RWPE2 (cell line): Measurements from ENCODE around the gene CACNA2D2.

ENCODE experiments used
- ATAC-seq: fragments of 200-7000 bp; cut with Tn5 transposase; 3 replicates; pipeline ENCODE4 v1.9.1; 2021; ENCODE audit warnings: low read depth
- DNase-seq: peaks from one replicate; pipeline ENCODE4 v3.0.0-alpha.2; 2020; ENCODE audit warnings: low spot score
- H3K27ac ChIP-seq: fragments of 450-650 bp; 2 replicates; pipeline ENCODE4 v1.5.1; 2017; ENCODE audit warnings: mild to moderate bottlenecking; ENCODE audit not compliant: poor library complexity, severe bottlenecking
- H3K27me3 ChIP-seq: fragments of 250-450 bp; sonication (Bioruptor Pico); 2 replicates; pipeline ENCODE4 v1.5.1; 2021; ENCODE audit warnings: mild to moderate bottlenecking, moderate library complexity; ENCODE audit not compliant: insufficient read depth, poor library complexity, severe bottlenecking
- H3K36me3 ChIP-seq: fragments of 250-450 bp; sonication (Bioruptor Pico); 2 replicates; pipeline ENCODE4 v1.5.1; 2020; ENCODE audit warnings: low read depth, mild to moderate bottlenecking, moderate library complexity
- H3K4me1 ChIP-seq: fragments of 250-450 bp; sonication (Bioruptor Pico); 2 replicates; pipeline ENCODE4 v1.5.1; 2021; ENCODE audit warnings: mild to moderate bottlenecking, moderate library complexity; ENCODE audit not compliant: insufficient read depth, poor library complexity, severe bottlenecking
- H3K4me3 ChIP-seq: fragments of 250-450 bp; sonication (Bioruptor Pico); 2 replicates; pipeline ENCODE4 v1.5.1; 2021; ENCODE audit warnings: mild to moderate bottlenecking, moderate library complexity; ENCODE audit not compliant: severe bottlenecking
- H3K9me3 ChIP-seq: fragments of 250-450 bp; sonication (Bioruptor Pico); 2 replicates; pipeline ENCODE4 v1.5.1; 2021; ENCODE audit warnings: mild to moderate bottlenecking, moderate library complexity; ENCODE audit not compliant: severe bottlenecking
- CTCF ChIP-seq: fragments of 450-650 bp; IDR thresholded peaks from one replicate; pipeline ENCODE4 v1.5.1; 2017; ENCODE audit warnings: mild to moderate bottlenecking, moderate library complexity; ENCODE audit not compliant: poor library complexity, severe bottlenecking

CACNA2D2 gene

GRCh38 chr3:50401978-50402595 lies 101.3 kb downstream of the CACNA2D2 start:
- ATAC-seq (no peak; the same call in 2 of the 3 replicates), DNase-seq (no peak)
- no peak overlapping the region for H3K4me3 ChIP-seq
- no peaks in the 10 kb centered on the region for H3K4me1 ChIP-seq
- TF ChIP-seq CTCF = no peak
- no peaks in the 10 kb centered on the region for H3K36me3 ChIP-seq
- no peaks in the 10 kb centered on the region for H3K9me3 ChIP-seq
- H3K27me3 ChIP-seq = no peaks in the 10 kb centered on the region
- no peak overlapping the region for H3K27ac ChIP-seq

GRCh38 chr3:50396502-50396901 lies 106.9 kb downstream of the CACNA2D2 start:
- H3K4me3 ChIP-seq = no peak overlapping the region
- TF ChIP-seq CTCF = no peak
- no peaks in the 10 kb centered on the region for H3K36me3 ChIP-seq
- no peaks in the 10 kb centered on the region for H3K4me1 ChIP-seq
- H3K9me3 ChIP-seq = no peaks in the 10 kb centered on the region
- no peaks in the 10 kb centered on the region for H3K27me3 ChIP-seq
- H3K27ac ChIP-seq = no peak overlapping the region
- peak; percentile 98 for ATAC-seq
- no peak for DNase-seq

GRCh38 chr3:50395070-50395860 lies 108.2 kb downstream of the CACNA2D2 start:
- Histone ChIP-seq H3K27me3 (no peaks in the 10 kb centered on the region), H3K4me1 (no peaks in the 10 kb centered on the region), H3K9me3 (no peaks in the 10 kb centered on the region), H3K36me3 (no peaks in the 10 kb centered on the region), H3K27ac (no peak overlapping the region), H3K4me3 (no peak overlapping the region)
- no peak for TF ChIP-seq CTCF
- no peak for ATAC-seq
- no peak for DNase-seq

GRCh38 chr3:50393061-50393460 lies 110.4 kb downstream of the CACNA2D2 start:
- Histone ChIP-seq H3K9me3 (no peaks in the 10 kb centered on the region), H3K4me3 (no peak overlapping the region), H3K36me3 (no peaks in the 10 kb centered on the region), H3K27ac (no peak overlapping the region), H3K4me1 (no peaks in the 10 kb centered on the region), H3K27me3 (no peaks in the 10 kb centered on the region)
- no peak for TF ChIP-seq CTCF
- no peak for DNase-seq
- ATAC-seq = no peak

- Histone ChIP-seq H3K27ac (no peak overlapping the region), H3K27me3 (no peaks in the 10 kb centered on the region), H3K4me3 (no peak overlapping the region), H3K4me1 (no peaks in the 10 kb centered on the region), H3K9me3 (no peaks in the 10 kb centered on the region), H3K36me3 (no peaks in the 10 kb centered on the region)
- ATAC-seq (no peak), DNase-seq (no peak)
- TF ChIP-seq CTCF = no peak
Observed at GRCh38 chr3:50392101-50392715, 111.2 kb downstream of the CACNA2D2 start.
